CD4-positive, alpha-beta T cell (primary cell): ENCODE data around the gene IMPDH2. TPM values are rescaled to one million over a fixed set of nuclear protein-coding genes. Genes with fewer than 3 reads are reported as not detected.

Source experiments
- ATAC-seq: fragments of 200-7000 bp; cut with Tn5 transposase; one replicate; pipeline ENCODE4 v1.10.0; 2022; ENCODE audit warnings: mild to moderate bottlenecking; ENCODE audit not compliant: poor library complexity
- CTCF ChIA-PET: fragments of 350-600 bp; sonication (Branson Sonifier 250); formaldehyde crosslinking; loops from one replicate; lab custom pipeline; 2021; ENCODE audit warnings: antibody characterized with exemption, inconsistent platforms; lab: Charles Lee
- POLR2A ChIA-PET: fragments of 350-600 bp; sonication (Branson Sonifier 250); formaldehyde crosslinking; loops from one replicate; lab custom pipeline; 2021; ENCODE audit warnings: antibody characterized with exemption, inconsistent platforms; lab: Charles Lee
- DNase-seq, 14 experiments: peaks; one replicate each; pipeline ENCODE4 v3.0.0-alpha.2; 2013 to 2020; ENCODE audit warnings: mixed read lengths in 2 of 14
- H3K27ac ChIP-seq, 2 donors: one replicate each; pipeline versions ENCODE4 v1.5.1 to v1.7.0; 2013; ENCODE audit warnings: low read length in 2 of 2, low read depth in 1 of 2, mild to moderate bottlenecking in 1 of 2
- H3K27me3 ChIP-seq, 2 experiments: 1 replicate in 1 of 2; 2 replicates in 1 of 2; pipeline versions ENCODE4 v1.6.1 to v1.7.0; 2013; ENCODE audit warnings: low read length in 2 of 2, control low read depth in 1 of 2, mild to moderate bottlenecking in 1 of 2, moderate library complexity in 1 of 2; ENCODE audit not compliant: insufficient read depth in 2 of 2, control insufficient read depth in 1 of 2
- H3K36me3 ChIP-seq: one replicate; pipeline ENCODE4 v1.6.1; 2013; ENCODE audit warnings: low read length, control low read depth; ENCODE audit not compliant: insufficient read depth
- H3K4me1 ChIP-seq: one replicate; pipeline ENCODE4 v1.6.1; 2013; ENCODE audit warnings: low read length, control low read depth; ENCODE audit not compliant: insufficient read depth
- H3K4me3 ChIP-seq: one replicate; pipeline ENCODE4 v1.5.1; 2013; ENCODE audit warnings: mild to moderate bottlenecking, low read length, moderate library complexity
- H3K9me3 ChIP-seq, 2 experiments: 1 replicate in 1 of 2; 2 replicates in 1 of 2; pipeline versions ENCODE4 v1.6.1 to v1.7.0; 2013; ENCODE audit warnings: low read length in 2 of 2, mild to moderate bottlenecking in 2 of 2, control low read depth in 1 of 2, moderate library complexity in 1 of 2; ENCODE audit not compliant: control insufficient read depth in 1 of 2, insufficient read depth in 1 of 2
- H3K27ac Mint-ChIP-seq: one replicate; pipeline ENCODE4 v1.8.0; 2020; ENCODE audit warnings: mixed read lengths
- H3K27me3 Mint-ChIP-seq: one replicate; pipeline ENCODE4 v1.8.0; 2021; ENCODE audit warnings: mixed read lengths
- H3K36me3 Mint-ChIP-seq: one replicate; pipeline ENCODE4 v1.8.0; 2021; ENCODE audit warnings: low read depth, mixed read lengths
- H3K4me1 Mint-ChIP-seq: one replicate; pipeline ENCODE4 v1.8.0; 2021; ENCODE audit warnings: low read depth, mixed read lengths
- H3K4me3 Mint-ChIP-seq: one replicate; pipeline ENCODE4 v1.8.0; 2020; ENCODE audit warnings: mild to moderate bottlenecking, mixed read lengths
- H3K9me3 Mint-ChIP-seq: one replicate; pipeline ENCODE4 v1.8.0; 2020; ENCODE audit warnings: mixed read lengths
- CTCF ChIP-seq: fragments of 200-600 bp; IDR thresholded peaks from one replicate; pipeline ENCODE4 v1.8.0; 2022; ENCODE audit warnings: antibody characterized with exemption, mild to moderate bottlenecking
- intact Hi-C, 2 experiments: fragments of 100-400 bp; cut with DNase I in 1 of 2; cut with micrococcal nuclease in 1 of 2; formaldehyde crosslinking; loops; one replicate each; pipeline versions ENCODE4 v1.15.1 to v1.9.0; 2023 to 2025; cut with DNase I, micrococcal nuclease
- total RNA-seq, 174 experiments: library from RNA in 2 of 174; stranded (reverse) in 2 of 174; gene quantifications; one replicate each; pipeline ENCODE4 v1.2.3 and lab custom pipeline; 2021 to 2026

IMPDH2 gene
- total RNA-seq, 2 experiments from 2014 or later = 133 to 135 TPM

GRCh38 chr3:48989126-48989795 is 39.9 kb downstream of the IMPDH2 start:
- TF ChIP-seq CTCF = no peak
- DNase-seq (no peak), ATAC-seq (no peak)
- intact Hi-C loops = loop anchor here (2.0 to 10.0 kb wide), 5 partner anchors 32 to 456 kb away; partner anchors contain the start of genes IMPDH2 (in 2 of the 2), C3orf62 (in 1 of the 2) and QRICH1 (in 1 of the 2)
- Mint-ChIP-seq H3K36me3 (peaks cover 27% of the 10 kb centered on the region), H3K4me1 (peaks cover 40% of the 10 kb centered on the region), H3K27ac (peak overlapping the region; percentile 91), H3K27me3 (no peaks in the 10 kb centered on the region), H3K4me3 (peak overlapping the region; percentile 93), H3K9me3 (no peaks in the 10 kb centered on the region)
- Histone ChIP-seq H3K4me3 (peak overlapping the region; percentile 81), H3K27ac (peak overlapping the region; percentile 71 to 72), H3K27me3 (no peaks in the 10 kb centered on the region), H3K9me3 (no peaks in the 10 kb centered on the region), H3K36me3 (peaks cover 21% of the 10 kb centered on the region), H3K4me1 (peaks cover 48% of the 10 kb centered on the region)
- CTCF ChIA-PET = interaction anchor here (0.7 to 6.6 kb wide), 8 partner anchors 18 to 351 kb away, joined by 3 to 100 read pairs (median 10); partner anchors contain the start of genes DALRD3, IMPDH2, NCKIPSD and NDUFAF3
- POLR2A ChIA-PET = interaction anchor here (0.7 to 7.2 kb wide), 11 partner anchors 18 to 169 kb away, joined by 3 to 146 read pairs (median 7); partner anchors contain the start of genes DALRD3, IMPDH2, NDUFAF3 and QRICH1

- Mint-ChIP-seq H3K4me3 (peak overlapping the region; percentile 3), H3K9me3 (no peaks in the 10 kb centered on the region), H3K4me1 (peaks cover 19% of the 10 kb centered on the region), H3K27me3 (no peaks in the 10 kb centered on the region), H3K27ac (peak overlapping the region; percentile 49), H3K36me3 (peaks cover 51% of the 10 kb centered on the region)
- ChIA-PET CTCF (interaction anchor here (0.6 to 6.6 kb wide), 3 partner anchors 21 to 104 kb away, joined by 3 to 100 read pairs (median 3); partner anchors contain the start of genes IMPDH2 and WDR6), POLR2A (interaction anchor here (0.7 to 7.2 kb wide), 4 partner anchors 22 to 179 kb away, joined by 3 to 146 read pairs (median 8); partner anchors contain the start of genes IMPDH2, NDUFAF3 and WDR6)
- intact Hi-C loops = loop anchor here in 1 of 2 experiments (10.0 kb wide), 2 partner anchors 289 to 459 kb away; partner anchors contain the start of gene C3orf62
- H3K4me1 ChIP-seq = peaks cover 25% of the 10 kb centered on the region
- DNase-seq = no peak
- H3K27ac ChIP-seq = no peak overlapping the region
- no peak for TF ChIP-seq CTCF
- no peak overlapping the region for H3K4me3 ChIP-seq
- no peaks in the 10 kb centered on the region for H3K9me3 ChIP-seq
- ATAC-seq = no peak
- no peaks in the 10 kb centered on the region for H3K27me3 ChIP-seq
- H3K36me3 ChIP-seq = peaks cover 50% of the 10 kb centered on the region
These were observed 43.3 kb downstream of the IMPDH2 start for GRCh38 chr3:48985831-48986376.

- ATAC-seq (no peak), DNase-seq (no peak)
- no peak overlapping the region for H3K27ac ChIP-seq
- Mint-ChIP-seq H3K36me3 (peaks cover 58% of the 10 kb centered on the region), H3K4me1 (peaks cover 16% of the 10 kb centered on the region), H3K27ac (peak overlapping the region; percentile 4), H3K4me3 (no peak overlapping the region), H3K27me3 (no peaks in the 10 kb centered on the region), H3K9me3 (no peaks in the 10 kb centered on the region)
- H3K9me3 ChIP-seq = no peaks in the 10 kb centered on the region
- H3K27me3 ChIP-seq = no peaks in the 10 kb centered on the region
- POLR2A ChIA-PET = interaction anchor here (3.0 kb wide), 1 partner anchor 44 kb away, joined by 10 read pairs; the partner anchor contains the start of gene IMPDH2
- TF ChIP-seq CTCF = no peak
- peaks cover 63% of the 10 kb centered on the region for H3K36me3 ChIP-seq
- peaks cover 20% of the 10 kb centered on the region for H3K4me1 ChIP-seq
- H3K4me3 ChIP-seq = no peak overlapping the region
- CTCF ChIA-PET = interaction anchor here (0.6 to 1.7 kb wide), 2 partner anchors 109 to 173 kb away, joined by 3 to 5 read pairs; partner anchors contain the start of gene QRICH1
- intact Hi-C loops = loop anchor here in 1 of 2 experiments (10.0 kb wide), 2 partner anchors 290 to 460 kb away; partner anchors contain the start of gene C3orf62
These were observed 44.5 kb downstream of the IMPDH2 start for GRCh38 chr3:48984663-48985062.
